ENCODE results near the gene SNRNP48. TPM values are rescaled to one million over a fixed set of nuclear protein-coding genes. Genes with fewer than 3 reads are reported as not detected.

The SNRNP48 gene
- total and polyA plus RNA-seq, 4 donors = 4.6 to 23.9 (median 6.7) TPM

- Histone ChIP-seq H3K27ac (ENCODE audit: low read depth in 1 of 2, low read length in 1 of 2) (no peak overlapping the region), H3K4me3 (no peak overlapping the region), H3K4me1 (ENCODE audit: control insufficient read depth in 5 of 5, insufficient read depth in 5 of 5, low read length in 5 of 5) (no peaks in the 10 kb centered on the region), H3K9me3 (ENCODE audit: control insufficient read depth in 4 of 4, insufficient read depth in 3 of 4, low read length in 3 of 4) (peaks cover 0 to 3% (median 0%) of the 10 kb centered on the region in 4 donors), H3K36me3 (ENCODE audit: control insufficient read depth in 4 of 4, insufficient read depth in 4 of 4, low read length in 4 of 4) (no peaks in the 10 kb centered on the region), H3K27me3 (ENCODE audit: control insufficient read depth in 3 of 3, insufficient read depth in 3 of 3, low read length in 2 of 3) (no peaks in the 10 kb centered on the region), H3K9ac (ENCODE audit: insufficient read depth in 1 of 2, low read length in 2 of 2) (no peak overlapping the region)
- DNase-seq = peak in 1 of 3 donors; percentile 2
- ATAC-seq (ENCODE audit: insufficient read depth, low FRiP score) = no peak
- 83 to 89% methylated on average over 9 of the region's 9 CpGs for WGBS, 2 donors
- TF ChIP-seq CTCF (IDR thresholded peaks at IDR 0.05; ENCODE audit: control extremely low read depth, extremely low read depth) = no peak
Observed at GRCh38 chr6:7632501-7633290, 42.7 kb downstream of the SNRNP48 start.

- Histone ChIP-seq H3K27me3 (ENCODE audit: control insufficient read depth in 3 of 3, insufficient read depth in 3 of 3, low read length in 2 of 3) (no peaks in the 10 kb centered on the region), H3K36me3 (ENCODE audit: control insufficient read depth in 4 of 4, insufficient read depth in 4 of 4, low read length in 4 of 4) (no peaks in the 10 kb centered on the region), H3K4me1 (ENCODE audit: control insufficient read depth in 5 of 5, insufficient read depth in 5 of 5, low read length in 5 of 5) (no peaks in the 10 kb centered on the region), H3K4me3 (no peak overlapping the region), H3K9ac (ENCODE audit: insufficient read depth in 1 of 2, low read length in 2 of 2) (no peak overlapping the region), H3K9me3 (ENCODE audit: control insufficient read depth in 4 of 4, insufficient read depth in 3 of 4, low read length in 3 of 4) (peaks cover 0 to 3% (median 0%) of the 10 kb centered on the region in 4 donors), H3K27ac (ENCODE audit: low read depth in 1 of 2, low read length in 1 of 2) (no peak overlapping the region)
- peak in 2 of 3 donors; percentile 20 to 22 for DNase-seq
- TF ChIP-seq CTCF (IDR thresholded peaks at IDR 0.05; ENCODE audit: control extremely low read depth, extremely low read depth) = no peak
- no peak for ATAC-seq (ENCODE audit: insufficient read depth, low FRiP score)
- WGBS, 2 donors = 41 to 72% methylated on average over 4 of the region's 4 CpGs
Observed at GRCh38 chr6:7633361-7633760, 43.4 kb downstream of the SNRNP48 start.

GRCh38 chr6:7636151-7636550 is 46.2 kb downstream of the SNRNP48 start:
- Histone ChIP-seq H3K9me3 (ENCODE audit: control insufficient read depth in 4 of 4, insufficient read depth in 3 of 4, low read length in 3 of 4) (peaks cover 0 to 3% (median 0%) of the 10 kb centered on the region in 4 donors), H3K36me3 (ENCODE audit: control insufficient read depth in 4 of 4, insufficient read depth in 4 of 4, low read length in 4 of 4) (no peaks in the 10 kb centered on the region), H3K4me1 (ENCODE audit: control insufficient read depth in 5 of 5, insufficient read depth in 5 of 5, low read length in 5 of 5) (no peaks in the 10 kb centered on the region), H3K27me3 (ENCODE audit: control insufficient read depth in 3 of 3, insufficient read depth in 3 of 3, low read length in 2 of 3) (no peaks in the 10 kb centered on the region), H3K4me3 (no peak overlapping the region), H3K9ac (ENCODE audit: insufficient read depth in 1 of 2, low read length in 2 of 2) (no peak overlapping the region), H3K27ac (ENCODE audit: low read depth in 1 of 2, low read length in 1 of 2) (no peak overlapping the region)
- WGBS, 2 donors = 83 to 88% methylated on average over 1 of the region's 1 CpG
- no peak for TF ChIP-seq CTCF (IDR thresholded peaks at IDR 0.05; ENCODE audit: control extremely low read depth, extremely low read depth)
- ATAC-seq (ENCODE audit: insufficient read depth, low FRiP score) (no peak), DNase-seq (no peak)

Measured in lung (tissue), 12 donors.